ENCODE results near the gene PARM1.

GRCh38 chr4:75053352-75053751 is 120.4 kb downstream of the PARM1 start:
- TF ChIP-seq CTCF (IDR thresholded peaks at IDR 0.05) = no peak
- no peak for TF ChIP-seq ZFX (IDR thresholded peaks at IDR 0.05; ENCODE audit: borderline replicate concordance)

Data from 22Rv1 (cell line).